ENCODE measurements around the gene UBASH3A. TPM values are rescaled to one million over a fixed set of nuclear protein-coding genes. Genes with fewer than 3 reads are reported as not detected.

UBASH3A gene
- total and polyA plus RNA-seq, 2 donors (not counting 1 experiment from before 2014, with no cell fraction given) = not detected

- TF ChIP-seq CTCF (conservative IDR thresholded peaks at IDR 0.05 in 1 of 2, IDR thresholded peaks at IDR 0.05 in 1 of 2; ENCODE audit: low read depth in 1 of 2, low read length in 2 of 2) (no peak), EZH2 (IDR thresholded peaks at IDR 0.05; ENCODE audit: low read length, missing control alignments) (no peak)
- no peak overlapping the region for H3K9ac ChIP-seq (ENCODE audit: insufficient read depth, low read length)
Measured at GRCh38 chr21:42412636-42412933, 8.9 kb downstream of the UBASH3A start.

GRCh38 chr21:42413093-42413492 lies 9.4 kb downstream of the UBASH3A start:
- Histone ChIP-seq H3K4me2 (ENCODE audit: extremely low read depth, insufficient read depth, low read length) (no peak overlapping the region), H3K9ac (ENCODE audit: insufficient read depth, low read length) (no peak overlapping the region), H4K20me1 (ENCODE audit: control insufficient read depth, extremely low read depth, insufficient read depth, low read length) (no peaks in the 10 kb centered on the region), H3K36me3 (ENCODE audit: control insufficient read depth, insufficient read depth, low read length) (no peaks in the 10 kb centered on the region), H3K27me3 (ENCODE audit: control insufficient read depth, insufficient read depth, low read length) (peaks cover 3% of the 10 kb centered on the region), H3K79me2 (ENCODE audit: control insufficient read depth, insufficient read depth, low read length) (no peaks in the 10 kb centered on the region), H3K4me3 (replicated peaks in 1 of 4; ENCODE audit: control extremely low read depth in 1 of 4, insufficient read depth in 1 of 4, low read depth in 3 of 4, low read length in 4 of 4) (no peak overlapping the region), H3K9me3 (ENCODE audit: control insufficient read depth, insufficient read depth, low read depth, low read length) (no peaks in the 10 kb centered on the region), H3K27ac (ENCODE audit: insufficient read depth, low read length) (no peak overlapping the region), H2AFZ (ENCODE audit: low read length) (no peak overlapping the region), H3K4me1 (ENCODE audit: control insufficient read depth, extremely low read depth, insufficient read depth, low read length) (no peaks in the 10 kb centered on the region)
- TF ChIP-seq EZH2 (IDR thresholded peaks at IDR 0.05; ENCODE audit: low read length, missing control alignments) (no peak), CTCF (conservative IDR thresholded peaks at IDR 0.05 in 1 of 2, IDR thresholded peaks at IDR 0.05 in 1 of 2; ENCODE audit: low read depth in 1 of 2, low read length in 2 of 2) (no peak)
- no peak for DNase-seq (ENCODE audit: low read depth in 2 of 2)

More at GRCh38 chr21:42412636-42412933, 8.9 kb downstream of the UBASH3A start:
- H4K20me1 ChIP-seq (ENCODE audit: control insufficient read depth, extremely low read depth, insufficient read depth, low read length) = no peaks in the 10 kb centered on the region
- peaks cover 3% of the 10 kb centered on the region for H3K27me3 ChIP-seq (ENCODE audit: control insufficient read depth, insufficient read depth, low read length)
- no peaks in the 10 kb centered on the region for H3K4me1 ChIP-seq (ENCODE audit: control insufficient read depth, extremely low read depth, insufficient read depth, low read length)
- no peak overlapping the region for H3K27ac ChIP-seq (ENCODE audit: insufficient read depth, low read length)
- no peak for DNase-seq (ENCODE audit: low read depth in 2 of 2)
- H3K36me3 ChIP-seq (ENCODE audit: control insufficient read depth, insufficient read depth, low read length) = no peaks in the 10 kb centered on the region
- H3K4me3 ChIP-seq (replicated peaks in 1 of 4; ENCODE audit: control extremely low read depth in 1 of 4, insufficient read depth in 1 of 4, low read depth in 3 of 4, low read length in 4 of 4) = no peak overlapping the region
- no peaks in the 10 kb centered on the region for H3K9me3 ChIP-seq (ENCODE audit: control insufficient read depth, insufficient read depth, low read depth, low read length)
- no peak overlapping the region for H2AFZ ChIP-seq (ENCODE audit: low read length)
- H3K4me2 ChIP-seq (ENCODE audit: extremely low read depth, insufficient read depth, low read length) = no peak overlapping the region
- H3K79me2 ChIP-seq (ENCODE audit: control insufficient read depth, insufficient read depth, low read length) = no peaks in the 10 kb centered on the region

GRCh38 chr21:42413500-42413899 lies 9.8 kb downstream of the UBASH3A start:
- no peak for DNase-seq (ENCODE audit: low read depth in 2 of 2)

More at GRCh38 chr21:42413500-42413899, 9.8 kb downstream of the UBASH3A start:
- H3K4me1 ChIP-seq (ENCODE audit: control insufficient read depth, extremely low read depth, insufficient read depth, low read length) = no peaks in the 10 kb centered on the region
- H3K4me3 ChIP-seq (replicated peaks in 1 of 4; ENCODE audit: control extremely low read depth in 1 of 4, insufficient read depth in 1 of 4, low read depth in 3 of 4, low read length in 4 of 4) = no peak overlapping the region
- TF ChIP-seq EZH2 (IDR thresholded peaks at IDR 0.05; ENCODE audit: low read length, missing control alignments) = no peak
- no peak for TF ChIP-seq CTCF (conservative IDR thresholded peaks at IDR 0.05 in 1 of 2, IDR thresholded peaks at IDR 0.05 in 1 of 2; ENCODE audit: low read depth in 1 of 2, low read length in 2 of 2)
- H4K20me1 ChIP-seq (ENCODE audit: control insufficient read depth, extremely low read depth, insufficient read depth, low read length) = no peaks in the 10 kb centered on the region
- no peaks in the 10 kb centered on the region for H3K79me2 ChIP-seq (ENCODE audit: control insufficient read depth, insufficient read depth, low read length)
- no peaks in the 10 kb centered on the region for H3K36me3 ChIP-seq (ENCODE audit: control insufficient read depth, insufficient read depth, low read length)
- H2AFZ ChIP-seq (ENCODE audit: low read length) = no peak overlapping the region
- H3K9ac ChIP-seq (ENCODE audit: insufficient read depth, low read length) = no peak overlapping the region
- no peaks in the 10 kb centered on the region for H3K9me3 ChIP-seq (ENCODE audit: control insufficient read depth, insufficient read depth, low read depth, low read length)
- no peak overlapping the region for H3K4me2 ChIP-seq (ENCODE audit: extremely low read depth, insufficient read depth, low read length)
- peaks cover 3% of the 10 kb centered on the region for H3K27me3 ChIP-seq (ENCODE audit: control insufficient read depth, insufficient read depth, low read length)
- H3K27ac ChIP-seq (ENCODE audit: insufficient read depth, low read length) = no peak overlapping the region
